Measurements from ENCODE around the gene POC1A. TPM values are rescaled to one million over a fixed set of nuclear protein-coding genes. Genes with fewer than 3 reads are reported as not detected.

Gene POC1A
- total and polyA plus RNA-seq, 2 experiments from 2014 or later = 19.1 to 26.7 TPM

- TF ChIP-seq REST (IDR thresholded peaks at IDR 0.05; ENCODE audit: unreplicated experiment) (no peak), ZNF114 (CRISPR knock-in tag; IDR thresholded peaks at IDR 0.05) (no peak), ZNF331 (CRISPR knock-in tag; IDR thresholded peaks at IDR 0.05; ENCODE audit: low read depth) (no peak), NANOG (IDR thresholded peaks at IDR 0.05; ENCODE audit: borderline replicate concordance) (no peak), STAT1 (IDR thresholded peaks at IDR 0.05; ENCODE audit: unreplicated experiment) (no peak), CTCF (conservative IDR thresholded peaks at IDR 0.05; ENCODE audit: low read depth in 2 of 2) (no peak), ETS1 (IDR thresholded peaks at IDR 0.05) (no peak), POLR2AphosphoS5 (IDR thresholded peaks at IDR 0.05; ENCODE audit: low read depth) (no peak)
Measured at GRCh38 chr3:52056521-52056967, 97.7 kb downstream of the POC1A start, which contains the start of gene DUSP7 (continued).

- Histone ChIP-seq H3K36me3 (ENCODE audit: insufficient read depth) (no peaks in the 10 kb centered on the region), H3K79me2 (replicated peaks; ENCODE audit: insufficient read depth) (peaks cover 11% of the 10 kb centered on the region), H3K27ac (ENCODE audit: low read depth) (no peak overlapping the region), H2AFZ (peak overlapping the region; percentile 93), H3K27me3 (ENCODE audit: insufficient read depth) (peaks cover 14% of the 10 kb centered on the region; the same call in 1 of the 2 replicates), H4K20me1 (replicated peaks; ENCODE audit: insufficient read depth) (no peaks in the 10 kb centered on the region), H3K4me2 (peak overlapping the region; percentile 98), H3F3A (replicated peaks; ENCODE audit: low read depth) (0 out of 2 replicates have a peak, but pooled peaks cover 13% of the 10 kb centered on the region), H3K4me1 (ENCODE audit: insufficient read depth) (peaks cover 19% of the 10 kb centered on the region), H3K9me2 (ENCODE audit: insufficient read depth) (no peaks in the 10 kb centered on the region), H3K4me3 (peak overlapping the region; percentile 92)
- Mint-ChIP-seq H3K4me3 (peak overlapping the region; percentile 84), H3K4me1 (peaks cover 24% of the 10 kb centered on the region), H3K9me3 (no peaks in the 10 kb centered on the region), H3K27ac (no peak overlapping the region), H3K36me3 (ENCODE audit: low read depth) (peaks cover 20% of the 10 kb centered on the region), H3K27me3 (ENCODE audit: insufficient read depth, low read depth, poor library complexity) (peaks cover 10% of the 10 kb centered on the region)
- ATAC-seq = peak; percentile 12
- DNase-seq (ENCODE audit: low spot score) = peak; percentile 81
- TF ChIP-seq, protein P1, sequence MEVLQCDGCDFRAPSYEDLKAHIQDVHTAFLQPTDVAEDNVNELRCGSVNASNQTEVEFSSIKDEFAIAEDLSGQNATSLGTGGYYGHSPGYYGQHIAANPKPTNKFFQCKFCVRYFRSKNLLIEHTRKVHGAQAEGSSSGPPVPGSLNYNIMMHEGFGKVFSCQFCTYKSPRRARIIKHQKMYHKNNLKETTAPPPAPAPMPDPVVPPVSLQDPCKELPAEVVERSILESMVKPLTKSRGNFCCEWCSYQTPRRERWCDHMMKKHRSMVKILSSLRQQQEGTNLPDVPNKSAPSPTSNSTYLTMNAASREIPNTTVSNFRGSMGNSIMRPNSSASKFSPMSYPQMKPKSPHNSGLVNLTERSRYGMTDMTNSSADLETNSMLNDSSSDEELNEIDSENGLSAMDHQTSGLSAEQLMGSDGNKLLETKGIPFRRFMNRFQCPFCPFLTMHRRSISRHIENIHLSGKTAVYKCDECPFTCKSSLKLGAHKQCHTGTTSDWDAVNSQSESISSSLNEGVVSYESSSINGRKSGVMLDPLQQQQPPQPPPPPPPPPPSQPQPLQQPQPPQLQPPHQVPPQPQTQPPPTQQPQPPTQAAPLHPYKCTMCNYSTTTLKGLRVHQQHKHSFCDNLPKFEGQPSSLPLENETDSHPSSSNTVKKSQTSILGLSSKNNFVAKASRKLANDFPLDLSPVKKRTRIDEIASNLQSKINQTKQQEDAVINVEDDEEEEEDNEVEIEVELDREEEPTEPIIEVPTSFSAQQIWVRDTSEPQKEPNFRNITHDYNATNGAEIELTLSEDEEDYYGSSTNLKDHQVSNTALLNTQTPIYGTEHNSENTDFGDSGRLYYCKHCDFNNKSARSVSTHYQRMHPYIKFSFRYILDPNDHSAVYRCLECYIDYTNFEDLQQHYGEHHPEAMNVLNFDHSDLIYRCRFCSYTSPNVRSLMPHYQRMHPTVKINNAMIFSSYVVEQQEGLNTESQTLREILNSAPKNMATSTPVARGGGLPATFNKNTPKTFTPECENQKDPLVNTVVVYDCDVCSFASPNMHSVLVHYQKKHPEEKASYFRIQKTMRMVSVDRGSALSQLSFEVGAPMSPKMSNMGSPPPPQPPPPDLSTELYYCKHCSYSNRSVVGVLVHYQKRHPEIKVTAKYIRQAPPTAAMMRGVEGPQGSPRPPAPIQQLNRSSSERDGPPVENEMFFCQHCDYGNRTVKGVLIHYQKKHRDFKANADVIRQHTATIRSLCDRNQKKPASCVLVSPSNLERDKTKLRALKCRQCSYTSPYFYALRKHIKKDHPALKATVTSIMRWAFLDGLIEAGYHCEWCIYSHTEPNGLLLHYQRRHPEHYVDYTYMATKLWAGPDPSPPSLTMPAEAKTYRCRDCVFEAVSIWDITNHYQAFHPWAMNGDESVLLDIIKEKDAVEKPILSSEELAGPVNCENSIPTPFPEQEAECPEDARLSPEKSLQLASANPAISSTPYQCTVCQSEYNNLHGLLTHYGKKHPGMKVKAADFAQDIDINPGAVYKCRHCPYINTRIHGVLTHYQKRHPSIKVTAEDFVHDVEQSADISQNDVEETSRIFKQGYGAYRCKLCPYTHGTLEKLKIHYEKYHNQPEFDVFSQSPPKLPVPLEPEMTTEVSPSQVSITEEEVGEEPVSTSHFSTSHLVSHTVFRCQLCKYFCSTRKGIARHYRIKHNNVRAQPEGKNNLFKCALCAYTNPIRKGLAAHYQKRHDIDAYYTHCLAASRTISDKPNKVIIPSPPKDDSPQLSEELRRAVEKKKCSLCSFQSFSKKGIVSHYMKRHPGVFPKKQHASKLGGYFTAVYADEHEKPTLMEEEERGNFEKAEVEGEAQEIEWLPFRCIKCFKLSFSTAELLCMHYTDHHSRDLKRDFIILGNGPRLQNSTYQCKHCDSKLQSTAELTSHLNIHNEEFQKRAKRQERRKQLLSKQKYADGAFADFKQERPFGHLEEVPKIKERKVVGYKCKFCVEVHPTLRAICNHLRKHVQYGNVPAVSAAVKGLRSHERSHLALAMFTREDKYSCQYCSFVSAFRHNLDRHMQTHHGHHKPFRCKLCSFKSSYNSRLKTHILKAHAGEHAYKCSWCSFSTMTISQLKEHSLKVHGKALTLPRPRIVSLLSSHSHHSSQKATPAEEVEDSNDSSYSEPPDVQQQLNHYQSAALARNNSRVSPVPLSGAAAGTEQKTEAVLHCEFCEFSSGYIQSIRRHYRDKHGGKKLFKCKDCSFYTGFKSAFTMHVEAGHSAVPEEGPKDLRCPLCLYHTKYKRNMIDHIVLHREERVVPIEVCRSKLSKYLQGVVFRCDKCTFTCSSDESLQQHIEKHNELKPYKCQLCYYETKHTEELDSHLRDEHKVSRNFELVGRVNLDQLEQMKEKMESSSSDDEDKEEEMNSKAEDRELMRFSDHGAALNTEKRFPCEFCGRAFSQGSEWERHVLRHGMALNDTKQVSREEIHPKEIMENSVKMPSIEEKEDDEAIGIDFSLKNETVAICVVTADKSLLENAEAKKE (CRISPR knock-in tag; IDR thresholded peaks at IDR 0.05) = no peak
- TF ChIP-seq NANOG (IDR thresholded peaks at IDR 0.05; ENCODE audit: borderline replicate concordance) (no peak), ETS1 (IDR thresholded peaks at IDR 0.05) (no peak)
Measured at GRCh38 chr3:52055537-52056351, 98.5 kb downstream of the POC1A start.

Data from GM23338 (cell line).